ENCODE results near the gene IFI27L1. TPM values are rescaled to one million over a fixed set of nuclear protein-coding genes. Genes with fewer than 3 reads are reported as not detected.

The IFI27L1 gene
- total and polyA plus RNA-seq, 4 donors: 14.6 to 41.5 (median 19.9) TPM

DNA sequence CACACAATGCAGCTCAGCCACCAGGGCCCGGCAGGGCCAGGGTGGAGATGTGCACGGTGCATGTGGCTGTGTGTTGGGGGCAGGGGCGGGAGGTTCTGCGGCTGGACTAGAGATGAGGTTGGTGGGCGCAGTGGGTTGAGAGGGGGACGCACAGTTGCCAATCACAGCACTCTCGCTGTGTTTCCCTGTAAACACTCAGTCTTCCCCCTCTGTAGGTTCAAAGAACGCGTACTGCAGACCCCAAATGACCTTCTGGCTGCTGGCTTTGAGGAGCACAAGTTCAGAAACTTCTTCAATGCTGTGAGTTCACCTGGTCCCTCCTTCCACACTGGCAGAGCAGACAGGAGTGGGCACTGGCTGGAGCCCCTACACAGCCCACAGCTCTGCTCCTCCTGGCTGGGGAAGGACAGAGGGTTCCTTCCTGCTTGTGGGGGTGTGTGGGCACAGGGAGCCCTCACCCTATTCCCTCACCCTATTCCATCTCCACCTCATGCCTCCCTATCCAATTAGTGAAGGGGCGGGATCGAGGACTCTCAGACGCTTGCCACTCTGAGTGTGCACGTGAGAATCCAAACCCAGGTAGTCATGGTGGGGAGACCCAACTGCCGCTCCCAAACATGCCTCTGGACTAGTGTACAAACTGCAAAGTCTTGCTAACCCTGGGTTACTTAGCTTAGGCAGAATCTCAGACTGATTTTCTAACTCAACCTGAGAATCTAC, 37.2 kb upstream of the IFI27L1 start:
- no peak overlapping the region for H3K4me3 ChIP-seq
- no peaks in the 10 kb centered on the region for H3K27me3 ChIP-seq (ENCODE audit: control insufficient read depth in 3 of 3, insufficient read depth in 3 of 3, low read length in 2 of 3)
- no peak overlapping the region for H3K27ac ChIP-seq (ENCODE audit: low read depth in 1 of 2, low read length in 1 of 2)
- TF ChIP-seq, protein P1, sequence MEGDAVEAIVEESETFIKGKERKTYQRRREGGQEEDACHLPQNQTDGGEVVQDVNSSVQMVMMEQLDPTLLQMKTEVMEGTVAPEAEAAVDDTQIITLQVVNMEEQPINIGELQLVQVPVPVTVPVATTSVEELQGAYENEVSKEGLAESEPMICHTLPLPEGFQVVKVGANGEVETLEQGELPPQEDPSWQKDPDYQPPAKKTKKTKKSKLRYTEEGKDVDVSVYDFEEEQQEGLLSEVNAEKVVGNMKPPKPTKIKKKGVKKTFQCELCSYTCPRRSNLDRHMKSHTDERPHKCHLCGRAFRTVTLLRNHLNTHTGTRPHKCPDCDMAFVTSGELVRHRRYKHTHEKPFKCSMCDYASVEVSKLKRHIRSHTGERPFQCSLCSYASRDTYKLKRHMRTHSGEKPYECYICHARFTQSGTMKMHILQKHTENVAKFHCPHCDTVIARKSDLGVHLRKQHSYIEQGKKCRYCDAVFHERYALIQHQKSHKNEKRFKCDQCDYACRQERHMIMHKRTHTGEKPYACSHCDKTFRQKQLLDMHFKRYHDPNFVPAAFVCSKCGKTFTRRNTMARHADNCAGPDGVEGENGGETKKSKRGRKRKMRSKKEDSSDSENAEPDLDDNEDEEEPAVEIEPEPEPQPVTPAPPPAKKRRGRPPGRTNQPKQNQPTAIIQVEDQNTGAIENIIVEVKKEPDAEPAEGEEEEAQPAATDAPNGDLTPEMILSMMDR (IDR thresholded peaks at IDR 0.05; ENCODE audit: control extremely low read depth, extremely low read depth): no peak
- peaks cover 0 to 17% (median 3%) of the 10 kb centered on the region in 5 donors for H3K4me1 ChIP-seq (ENCODE audit: control insufficient read depth in 5 of 5, insufficient read depth in 5 of 5, low read length in 5 of 5)
- no peak overlapping the region for H3K9ac ChIP-seq (ENCODE audit: insufficient read depth in 1 of 2, low read length in 2 of 2)
- H3K36me3 ChIP-seq (ENCODE audit: control insufficient read depth in 4 of 4, insufficient read depth in 4 of 4, low read length in 4 of 4): peaks cover 12 to 45% (median 20%) of the 10 kb centered on the region in 4 donors
- WGBS, 2 donors: 92 to 95% methylated on average over 14 of the region's 14 CpGs
- H3K9me3 ChIP-seq (ENCODE audit: control insufficient read depth in 4 of 4, insufficient read depth in 3 of 4, low read length in 3 of 4): peaks cover 0 to 2% (median 0%) of the 10 kb centered on the region in 4 donors
- DNase-seq (no peak), ATAC-seq (ENCODE audit: insufficient read depth, low FRiP score) (no peak)

DNA sequence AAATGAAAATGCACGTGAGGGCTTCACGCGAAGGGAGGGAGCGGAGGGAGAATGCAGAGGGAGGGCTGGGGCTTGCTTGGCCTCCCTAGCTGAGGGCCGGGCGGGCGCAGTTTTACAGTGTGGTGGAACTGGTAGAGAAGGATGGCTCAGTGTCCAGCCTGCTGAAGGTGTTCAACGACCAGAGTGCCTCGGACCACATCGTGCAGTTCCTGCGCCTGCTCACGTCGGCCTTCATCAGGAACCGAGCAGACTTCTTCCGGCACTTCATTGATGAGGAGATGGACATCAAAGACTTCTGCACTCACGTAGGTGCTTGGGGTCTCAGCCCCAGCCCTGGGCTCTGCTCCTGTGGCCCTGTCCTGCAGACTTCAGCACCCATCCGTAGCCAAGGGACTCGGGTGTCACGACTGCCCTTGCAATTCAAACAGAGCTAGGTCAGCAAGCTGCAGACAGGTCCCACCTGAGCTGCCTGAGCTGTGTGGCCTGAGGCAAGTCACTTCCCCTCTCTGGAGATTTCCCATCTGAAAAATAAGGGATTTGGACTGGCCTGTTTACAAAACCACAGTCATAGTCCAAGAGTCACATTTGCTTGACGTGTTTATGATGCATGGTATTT, 36.5 kb upstream of the IFI27L1 start:
- Histone ChIP-seq H3K9me3 (ENCODE audit: control insufficient read depth in 4 of 4, insufficient read depth in 3 of 4, low read length in 3 of 4) (peaks cover 0 to 2% (median 0%) of the 10 kb centered on the region in 4 donors), H3K4me3 (no peak overlapping the region), H3K27me3 (ENCODE audit: control insufficient read depth in 3 of 3, insufficient read depth in 3 of 3, low read length in 2 of 3) (no peaks in the 10 kb centered on the region), H3K9ac (ENCODE audit: insufficient read depth in 1 of 2, low read length in 2 of 2) (no peak overlapping the region), H3K27ac (ENCODE audit: low read depth in 1 of 2, low read length in 1 of 2) (no peak overlapping the region), H3K4me1 (ENCODE audit: control insufficient read depth in 5 of 5, insufficient read depth in 5 of 5, low read length in 5 of 5) (peaks cover 0 to 21% (median 4%) of the 10 kb centered on the region in 5 donors), H3K36me3 (ENCODE audit: control insufficient read depth in 4 of 4, insufficient read depth in 4 of 4, low read length in 4 of 4) (peaks cover 12 to 50% (median 26%) of the 10 kb centered on the region in 4 donors)
- no peak for DNase-seq
- ATAC-seq (ENCODE audit: insufficient read depth, low FRiP score): no peak
- WGBS, 2 donors: 91 to 94% methylated on average over 20 of the region's 20 CpGs
- TF ChIP-seq, protein P1 (IDR thresholded peaks at IDR 0.05; ENCODE audit: control extremely low read depth, extremely low read depth): no peak

DNA sequence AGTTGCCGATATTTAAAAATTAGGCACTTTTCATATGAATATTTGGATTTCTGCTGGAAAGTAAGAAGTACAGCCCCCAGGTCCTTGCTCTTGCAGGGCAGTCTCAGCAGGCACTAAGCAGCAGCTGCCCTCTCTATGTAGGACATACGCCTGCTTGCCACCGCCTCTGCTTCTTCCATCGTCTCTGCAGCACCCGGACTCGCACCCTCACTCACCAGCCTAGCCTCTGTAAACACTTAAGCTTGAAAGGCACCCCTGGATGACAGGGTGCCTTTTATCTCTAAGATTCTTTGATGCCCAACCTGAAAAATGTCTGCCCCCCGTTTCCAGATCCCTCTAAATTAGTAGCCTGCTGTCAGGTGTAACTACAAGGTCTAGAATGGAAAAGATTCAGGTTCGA, 36.0 kb upstream of the IFI27L1 start:
- no peak overlapping the region for H3K9ac ChIP-seq (ENCODE audit: insufficient read depth in 1 of 2, low read length in 2 of 2)
- H3K27me3 ChIP-seq (ENCODE audit: control insufficient read depth in 3 of 3, insufficient read depth in 3 of 3, low read length in 2 of 3): no peaks in the 10 kb centered on the region
- 93 to 94% methylated on average over 8 of the region's 8 CpGs for WGBS, 2 donors
- ATAC-seq (ENCODE audit: insufficient read depth, low FRiP score): no peak
- H3K36me3 ChIP-seq (ENCODE audit: control insufficient read depth in 4 of 4, insufficient read depth in 4 of 4, low read length in 4 of 4): peaks cover 12 to 54% (median 30%) of the 10 kb centered on the region in 4 donors
- H3K4me1 ChIP-seq (ENCODE audit: control insufficient read depth in 5 of 5, insufficient read depth in 5 of 5, low read length in 5 of 5): peaks cover 0 to 21% (median 4%) of the 10 kb centered on the region in 5 donors
- DNase-seq: no peak
- no peak overlapping the region for H3K4me3 ChIP-seq
- H3K27ac ChIP-seq (ENCODE audit: low read depth in 1 of 2, low read length in 1 of 2): no peak overlapping the region
- peaks cover 0 to 2% (median 0%) of the 10 kb centered on the region in 4 donors for H3K9me3 ChIP-seq (ENCODE audit: control insufficient read depth in 4 of 4, insufficient read depth in 3 of 4, low read length in 3 of 4)
- TF ChIP-seq, protein P1 (IDR thresholded peaks at IDR 0.05; ENCODE audit: control extremely low read depth, extremely low read depth): no peak
